ENCODE results near the gene MYO3B.
A peak's percentile ranks its signal among the peaks of the same experiment; 100 is the strongest.
"Not testable (repeated sequence)": the region's sequence is repeated elsewhere in the genome, so short reads cannot be mapped to it uniquely, and the experiment has no call there.

Gene MYO3B

GRCh38 chr2:170163411-170164065 lies 14.4 kb upstream of the MYO3B start:
- DNase-seq = no peak

DNA sequence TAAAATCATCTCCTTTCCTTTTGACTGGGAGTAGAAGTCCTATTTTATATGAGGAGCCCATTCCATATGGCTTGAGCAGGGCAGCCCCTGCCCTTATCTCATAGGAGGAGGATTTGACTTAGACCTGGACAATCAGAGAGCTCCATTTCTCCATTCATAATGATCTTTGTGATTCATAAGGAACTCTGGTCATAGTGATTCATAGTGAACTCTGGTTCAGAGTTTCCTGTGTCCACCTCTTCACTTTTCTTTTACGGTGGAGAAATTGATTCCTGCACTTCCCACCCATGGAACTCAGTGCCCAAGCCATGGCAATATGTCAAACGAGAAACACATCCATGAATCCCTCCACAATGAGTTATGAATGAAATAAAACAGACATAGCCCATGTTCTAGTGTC lies 12.8 kb upstream of the MYO3B start:
- no peak for DNase-seq

DNA sequence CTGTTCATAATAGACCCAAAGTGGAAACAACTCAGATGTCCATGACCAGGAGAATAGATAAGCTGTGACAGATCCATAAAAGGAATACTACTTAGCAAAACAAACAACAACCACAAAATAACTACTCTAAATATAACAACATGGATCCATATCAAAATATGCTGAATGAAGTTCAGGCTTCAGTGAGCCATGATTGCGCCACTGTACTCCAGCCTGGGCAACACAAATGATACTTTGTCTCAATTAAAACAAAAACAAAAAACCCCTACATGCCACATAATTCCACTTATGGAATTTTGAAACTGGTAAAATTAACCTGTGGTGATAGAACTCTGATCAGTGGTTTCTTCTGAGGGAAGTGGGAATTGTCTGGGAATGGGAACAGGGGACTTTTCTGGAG lies 11.2 kb upstream of the MYO3B start:
- DNase-seq = no peak

GRCh38 chr2:170170281-170171040 lies 7.5 kb upstream of the MYO3B start:
- DNase-seq = no peak

DNA sequence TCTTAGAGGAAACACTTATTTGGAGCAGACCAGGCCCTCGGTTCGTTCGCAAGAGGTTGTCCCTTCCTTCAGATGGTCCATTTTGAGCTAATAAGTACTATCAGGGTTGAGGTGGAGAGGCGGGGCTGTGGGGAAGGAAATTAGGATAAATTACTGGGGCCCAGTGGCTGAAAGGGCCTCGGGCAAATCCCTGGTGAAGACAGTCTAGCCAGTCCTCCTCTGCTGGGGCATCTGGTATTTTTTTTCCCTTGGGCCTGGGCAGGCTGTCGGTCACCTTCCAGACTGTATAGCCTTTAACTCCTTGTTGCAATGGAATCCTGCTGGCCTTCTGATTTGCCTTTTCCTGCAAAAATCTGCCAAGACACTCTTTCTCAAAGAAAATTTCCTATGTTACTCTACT lies 1.7 kb upstream of the MYO3B start:
- no peak for DNase-seq

GRCh38 chr2:170180031-170180566 lies 2.2 kb downstream of the MYO3B start:
- DNase-seq = no peak

- no peak for DNase-seq
Measured at GRCh38 chr2:170181602-170182001, 3.7 kb downstream of the MYO3B start.

DNA sequence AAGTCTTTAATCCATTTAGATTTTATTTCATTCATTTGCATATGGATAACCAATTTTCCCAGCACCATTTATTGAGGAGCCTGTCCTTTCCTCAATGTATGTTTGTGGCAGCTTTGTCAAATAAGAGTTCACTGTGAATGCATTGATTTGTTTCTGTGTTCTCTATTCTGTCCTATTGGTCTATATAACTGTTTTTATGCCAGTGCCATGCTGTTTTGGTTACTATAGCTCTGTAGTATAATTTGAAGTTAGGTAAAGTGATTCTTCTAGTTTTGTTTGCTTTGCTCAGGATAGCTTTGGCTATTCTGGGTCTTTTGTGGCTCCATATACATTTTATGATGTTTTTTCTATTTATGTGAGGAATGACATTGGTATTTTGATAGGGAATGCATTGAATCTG lies 7.4 kb downstream of the MYO3B start:
- no peak for DNase-seq

DNA sequence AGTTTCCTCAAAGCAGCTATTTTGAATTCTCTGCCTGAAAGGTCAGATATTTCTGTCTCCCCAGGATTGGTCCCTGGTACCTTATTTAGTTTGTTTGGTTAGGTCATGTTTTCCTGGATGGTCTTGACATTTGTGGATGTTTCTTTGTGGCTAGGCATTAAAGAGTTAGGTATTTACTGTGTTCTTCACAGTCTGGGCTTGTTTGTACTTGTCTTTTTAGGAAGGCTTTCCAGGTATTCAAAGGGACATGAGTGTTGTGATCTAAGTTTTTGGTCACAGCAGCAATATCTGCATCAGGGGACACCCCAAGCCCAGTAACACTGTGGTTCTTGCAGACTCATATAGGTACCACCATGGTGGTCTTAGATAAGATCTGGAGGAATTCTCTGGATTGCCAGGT lies 11.8 kb downstream of the MYO3B start:
- DNase-seq = no peak

DNA sequence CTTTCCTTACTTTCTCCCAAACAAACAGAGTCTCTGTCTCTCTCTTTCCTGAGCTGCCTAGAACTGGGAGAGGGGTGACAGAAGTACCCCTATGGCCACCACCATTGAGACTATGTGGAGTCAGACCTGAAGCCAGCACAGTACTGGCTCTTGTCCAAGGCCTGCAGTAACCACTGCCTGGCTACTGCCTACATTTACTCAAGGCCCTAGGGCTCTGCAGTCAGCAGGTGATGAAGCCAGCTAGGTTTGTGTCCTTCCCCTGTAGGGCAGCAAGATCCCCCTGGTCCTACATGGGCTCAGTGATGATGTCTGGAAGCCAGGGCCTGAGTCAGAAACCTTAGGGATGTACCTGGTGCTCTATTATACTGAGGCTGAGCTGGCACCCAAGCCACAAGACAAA lies 12.2 kb downstream of the MYO3B start:
- DNase-seq = no peak

DNA sequence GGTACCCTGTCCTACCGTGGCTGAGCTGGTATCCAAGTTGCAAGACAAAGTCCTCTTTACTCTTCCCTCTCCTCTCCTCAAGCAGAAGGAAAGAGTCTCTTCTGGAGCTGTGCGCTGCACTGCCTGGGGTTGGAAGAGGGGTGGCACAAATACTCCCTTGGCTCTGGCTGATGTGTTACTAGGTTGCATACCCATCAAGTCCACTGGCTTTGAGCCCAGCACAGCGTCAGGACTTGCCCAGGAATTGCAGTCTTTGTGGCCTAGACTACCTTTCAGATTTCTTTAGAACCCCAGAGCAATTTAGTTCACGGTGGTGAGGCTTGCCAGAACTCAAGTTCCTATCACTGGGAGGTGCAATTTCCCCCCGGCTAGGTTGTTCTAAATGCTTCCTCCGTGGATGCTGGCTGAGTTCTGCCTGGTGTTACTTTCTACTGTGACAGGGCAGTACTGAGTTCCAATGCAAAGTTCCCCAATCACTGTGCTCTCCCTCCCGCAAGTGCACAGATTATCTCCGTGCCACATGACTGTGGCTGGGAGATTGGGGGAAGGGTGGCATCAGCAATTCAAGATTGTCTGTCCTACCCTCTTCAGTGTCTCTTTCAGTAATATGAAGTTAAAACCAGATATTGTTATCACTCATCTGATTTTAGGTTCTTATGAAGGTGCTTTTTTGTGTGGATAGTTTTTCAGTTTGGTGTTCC lies 13.4 kb downstream of the MYO3B start:
- DNase-seq = no peak

GRCh38 chr2:170196963-170197362 lies 19.0 kb downstream of the MYO3B start:
- DNase-seq = no peak

GRCh38 chr2:170201275-170201674 lies 23.3 kb downstream of the MYO3B start:
- no peak for DNase-seq

DNA sequence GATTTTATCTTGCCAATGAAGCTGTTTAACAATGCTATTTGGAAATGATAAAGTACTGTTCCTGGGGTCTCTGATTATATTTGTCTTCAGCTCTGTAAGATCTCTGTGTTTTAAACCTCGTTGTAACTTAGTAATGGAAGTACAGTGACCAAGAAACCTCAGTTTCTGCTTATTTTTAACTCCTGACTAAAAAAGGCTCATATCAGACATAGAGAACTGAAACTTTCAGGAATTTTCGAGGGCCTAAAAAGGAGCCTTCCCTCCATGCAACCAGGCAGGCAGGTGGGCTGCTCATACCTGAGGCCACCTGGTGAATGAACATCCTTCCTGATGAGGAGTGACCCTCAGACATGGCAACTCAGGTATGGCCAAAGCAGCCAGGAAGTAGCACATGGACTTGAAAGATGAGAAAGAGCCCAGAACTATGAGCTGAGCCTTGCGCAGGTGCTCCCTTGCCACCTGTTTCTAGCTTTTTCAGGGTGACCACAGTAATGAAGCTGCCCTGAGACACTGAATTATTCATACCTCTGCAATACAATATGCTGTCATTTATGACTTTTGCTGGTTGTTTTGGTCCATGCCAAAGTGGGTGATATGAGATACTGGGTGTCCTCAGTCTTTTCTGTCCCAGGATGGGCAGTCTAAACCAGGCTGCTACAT lies 23.9 kb downstream of the MYO3B start:
- no peak for DNase-seq

DNA sequence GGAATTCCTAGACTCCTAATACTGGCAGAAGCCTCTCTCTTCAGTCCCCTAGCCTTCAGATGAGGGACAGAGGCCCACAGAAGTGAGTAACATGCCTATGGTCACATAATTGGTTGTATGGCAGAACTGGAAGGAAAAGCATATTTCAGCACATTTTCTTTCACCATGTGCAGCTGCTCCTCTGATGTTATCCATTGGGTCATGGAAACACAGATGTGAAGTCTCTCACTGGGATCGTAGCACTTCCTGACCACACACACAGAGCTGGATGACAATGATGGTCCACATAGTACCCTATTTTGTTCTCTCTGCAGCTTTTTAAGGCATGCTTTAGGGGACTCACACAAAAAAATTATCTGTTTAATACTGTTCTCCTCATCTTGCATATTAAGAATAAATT lies 24.5 kb downstream of the MYO3B start:
- DNase-seq = peak; percentile 50

DNA sequence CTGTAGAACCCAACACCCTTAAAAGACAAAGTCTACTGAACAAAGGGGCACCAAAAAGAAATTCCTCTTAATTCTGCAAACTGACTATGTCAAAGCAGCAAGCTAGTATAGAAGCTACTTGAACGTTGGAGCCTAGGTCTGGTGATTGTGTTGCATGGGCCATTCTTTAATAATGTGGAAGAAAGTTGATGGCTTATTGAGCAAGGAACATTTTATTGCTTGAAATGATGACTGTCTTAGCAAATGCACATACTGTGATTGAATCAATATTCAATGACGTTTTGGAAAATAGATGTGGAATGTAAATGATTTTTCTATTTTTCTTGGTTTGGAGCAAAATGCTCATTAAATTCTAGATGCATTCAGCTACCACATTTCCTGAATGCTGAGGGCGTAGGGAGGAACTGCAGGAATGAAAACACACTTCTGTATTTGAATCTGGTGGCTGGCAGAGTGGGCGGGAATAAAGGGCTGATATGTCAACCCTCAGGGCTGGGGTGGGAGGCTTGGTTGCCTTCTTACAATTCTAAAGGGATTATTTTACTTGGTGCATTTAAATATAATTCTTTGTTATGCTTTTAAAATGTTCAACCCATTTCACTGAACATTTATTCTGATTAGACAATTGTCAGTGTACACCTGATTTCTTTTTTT lies 26.5 kb downstream of the MYO3B start:
- DNase-seq = no peak

- no peak for DNase-seq
Measured at GRCh38 chr2:170206246-170206645, 28.3 kb downstream of the MYO3B start.

DNA sequence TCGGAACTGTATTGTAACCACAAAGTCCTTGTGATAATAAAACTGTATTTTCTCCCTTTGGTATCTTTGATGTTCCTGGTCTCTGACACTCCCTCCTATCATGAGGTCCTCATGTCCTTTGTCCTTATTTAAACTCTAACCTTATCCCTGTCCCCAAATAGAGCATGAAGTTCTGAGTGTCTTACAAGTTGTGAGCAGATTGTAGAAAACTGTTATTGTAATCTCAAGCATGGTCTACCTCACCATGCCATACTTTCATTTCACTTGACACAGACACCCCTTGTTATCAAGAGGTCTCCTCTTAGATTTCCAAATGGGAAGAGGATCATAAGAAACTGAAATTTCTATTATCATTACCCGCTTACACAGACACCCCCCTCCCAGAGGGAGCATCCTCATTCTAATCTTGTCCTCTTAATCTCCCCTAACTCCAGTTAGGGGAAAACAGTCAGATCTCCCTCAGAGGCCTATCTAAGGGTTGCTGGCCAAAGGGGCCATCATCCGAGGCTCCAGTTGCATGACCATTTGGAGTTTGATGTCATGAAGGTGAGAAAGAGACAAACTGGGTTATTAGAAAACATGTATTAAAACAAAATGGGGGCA lies 29.0 kb downstream of the MYO3B start:
- no peak for DNase-seq

- no peak for DNase-seq
Measured at GRCh38 chr2:170207901-170208300, 30.0 kb downstream of the MYO3B start.

DNA sequence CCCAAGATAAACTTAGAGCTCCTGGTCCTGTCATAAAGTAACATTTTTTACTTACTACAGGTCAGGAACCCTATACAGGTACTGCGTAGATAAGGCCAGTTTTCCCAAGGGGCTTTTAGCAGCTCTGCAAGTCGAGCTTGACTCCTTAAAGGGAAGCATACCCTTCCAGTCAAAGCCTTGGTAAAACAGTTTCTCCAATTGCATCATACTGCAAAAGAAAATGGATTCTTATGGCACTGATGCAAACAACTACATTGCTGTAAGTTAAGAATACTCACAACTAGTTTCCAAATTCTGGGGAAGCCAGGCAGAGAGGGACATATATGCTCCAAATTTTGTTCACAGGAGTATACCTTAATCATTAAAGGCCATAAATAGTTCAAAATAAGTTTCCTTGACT lies 31.0 kb downstream of the MYO3B start:
- DNase-seq = no peak

DNA sequence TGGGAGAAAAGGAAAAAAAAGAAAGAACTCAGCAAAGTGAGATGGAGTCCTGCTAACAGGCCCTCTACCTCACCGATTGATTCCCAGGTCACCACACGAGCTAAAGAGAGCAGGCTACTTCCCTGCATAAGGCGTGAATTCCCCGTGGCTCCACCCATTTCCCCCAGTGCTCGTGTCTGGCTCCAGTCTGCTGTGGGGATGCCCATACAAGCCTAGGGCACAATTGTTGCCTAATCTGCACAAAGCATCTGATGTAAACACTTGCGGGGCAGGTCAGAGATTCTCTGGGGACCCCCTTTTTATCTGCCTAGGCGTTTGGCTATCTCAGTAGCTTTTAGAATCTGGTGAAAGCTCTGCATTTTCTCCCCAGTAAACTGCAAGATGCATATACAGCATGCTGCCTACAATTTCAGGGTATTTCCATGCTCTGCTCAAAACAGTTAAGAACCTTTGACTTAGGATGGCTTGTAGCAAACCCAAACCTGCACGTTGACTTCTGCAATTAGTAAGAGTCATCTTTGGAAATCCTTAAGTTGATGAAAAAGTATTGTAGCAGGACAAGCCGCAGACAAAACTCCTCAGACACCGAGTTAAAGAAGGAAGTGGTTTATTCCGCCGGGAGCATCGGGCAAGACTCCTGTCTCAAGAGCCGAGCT lies 34.8 kb downstream of the MYO3B start:
- no peak for DNase-seq

DNA sequence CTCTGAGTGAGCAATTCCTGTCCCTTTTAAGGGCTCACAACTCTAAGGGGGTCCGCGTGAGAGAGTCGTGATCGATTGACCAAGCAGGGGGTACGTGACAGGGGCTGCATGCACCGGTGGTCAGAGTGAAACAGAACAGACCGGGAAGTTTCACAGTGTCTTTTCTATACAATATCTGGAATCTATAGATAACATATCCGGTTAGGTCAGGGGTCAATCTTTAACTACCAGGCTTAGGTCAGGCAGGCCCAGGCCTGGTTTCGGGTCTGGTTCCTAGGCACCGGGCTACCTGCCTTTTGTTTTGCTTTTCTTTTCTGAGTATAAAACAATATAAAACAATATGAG lies 35.3 kb downstream of the MYO3B start:
- not testable (repeated sequence) for DNase-seq
